Liver (tissue), 9 donors: ENCODE results near the gene IQCH. TPM values are rescaled to one million over a fixed set of nuclear protein-coding genes. Genes with fewer than 3 reads are reported as not detected.

ENCODE experiments used
- DNase-seq: peaks from one replicate; pipeline ENCODE4 v3.0.0-alpha.2; 2017; ENCODE audit warnings: low spot score
- H3K27ac ChIP-seq, 2 donors: one replicate each; pipeline ENCODE4 v1.7.0; 2013; ENCODE audit warnings: inconsistent platforms in 2 of 2, low read length in 2 of 2, control low read depth in 1 of 2, low read depth in 1 of 2, mild to moderate bottlenecking in 1 of 2
- H3K27me3 ChIP-seq, 4 donors: one replicate each; pipeline versions ENCODE4 v1.6.1 to v1.7.0; 2013; ENCODE audit warnings: low read length in 3 of 4, inconsistent platforms in 1 of 4, mild to moderate bottlenecking in 1 of 4, moderate library complexity in 1 of 4; ENCODE audit not compliant: control insufficient read depth in 4 of 4, insufficient read depth in 4 of 4
- H3K36me3 ChIP-seq, 4 donors: one replicate each; pipeline versions ENCODE4 v1.6.1 to v1.7.0; 2013; ENCODE audit warnings: low read length in 3 of 4, mild to moderate bottlenecking in 3 of 4, low read depth in 1 of 4, moderate library complexity in 1 of 4; ENCODE audit not compliant: control insufficient read depth in 4 of 4, insufficient read depth in 3 of 4
- H3K4me1 ChIP-seq, 4 donors: one replicate each; pipeline versions ENCODE4 v1.6.1 to v1.7.0; 2013; ENCODE audit warnings: low read length in 3 of 4, mild to moderate bottlenecking in 3 of 4, moderate library complexity in 1 of 4; ENCODE audit not compliant: control insufficient read depth in 4 of 4, insufficient read depth in 4 of 4
- H3K4me3 ChIP-seq, 3 donors: one replicate each; pipeline versions ENCODE4 v1.6.1 to v1.7.0; 2013; ENCODE audit warnings: low read length in 3 of 3, control low read depth in 1 of 3, low read depth in 1 of 3, mild to moderate bottlenecking in 1 of 3
- H3K9ac ChIP-seq, 2 donors: one replicate each; pipeline ENCODE4 v1.7.0; 2013; ENCODE audit warnings: low read length in 2 of 2, mild to moderate bottlenecking in 2 of 2, moderate library complexity in 2 of 2, control low read depth in 1 of 2, low read depth in 1 of 2
- H3K9me3 ChIP-seq, 4 donors: one replicate each; pipeline versions ENCODE4 v1.6.1 to v1.7.0; 2013; ENCODE audit warnings: low read length in 3 of 4; ENCODE audit not compliant: control insufficient read depth in 4 of 4
- ATF3 ChIP-seq: IDR thresholded peaks from 2 replicates; pipeline ENCODE4 v1.6.1; 2016; ENCODE audit warnings: antibody characterized with exemption
- FOXA1 ChIP-seq: IDR thresholded peaks from 2 replicates; pipeline ENCODE4 v1.6.1; 2016; ENCODE audit warnings: antibody characterized with exemption
- FOXA2 ChIP-seq: IDR thresholded peaks from 2 replicates; pipeline ENCODE4 v1.6.1; 2016; ENCODE audit warnings: antibody characterized with exemption
- GABPA ChIP-seq, 2 donors: IDR thresholded peaks in 1 of 2; conservative IDR thresholded peaks in 1 of 2; 2 replicates each; pipeline ENCODE4 v1.6.1; 2016; ENCODE audit warnings: antibody characterized with exemption in 2 of 2, mild to moderate bottlenecking in 1 of 2, moderate library complexity in 1 of 2
- HNF4G ChIP-seq: IDR thresholded peaks from 2 replicates; pipeline ENCODE4 v1.6.1; 2016; ENCODE audit warnings: antibody characterized with exemption
- MAX ChIP-seq: IDR thresholded peaks from 2 replicates; pipeline ENCODE4 v1.6.1; 2016; ENCODE audit warnings: antibody characterized with exemption
- REST ChIP-seq: IDR thresholded peaks from 2 replicates; pipeline ENCODE4 v1.6.1; 2016; ENCODE audit warnings: antibody characterized with exemption, mild to moderate bottlenecking
- RXRA ChIP-seq, 2 donors: IDR thresholded peaks; 2 replicates each; pipeline ENCODE4 v1.6.1; 2017 to 2018; ENCODE audit warnings: antibody characterized with exemption in 2 of 2, mild to moderate bottlenecking in 1 of 2
- SP1 ChIP-seq: IDR thresholded peaks from 2 replicates; pipeline ENCODE4 v1.6.1; 2018; ENCODE audit warnings: antibody characterized with exemption, mild to moderate bottlenecking
- TAF1 ChIP-seq: conservative IDR thresholded peaks from 2 replicates; pipeline ENCODE4 v1.6.1; 2016; ENCODE audit warnings: antibody characterized with exemption, mild to moderate bottlenecking
- YY1 ChIP-seq: IDR thresholded peaks from 2 replicates; pipeline ENCODE4 v1.6.1; 2016; ENCODE audit warnings: antibody characterized with exemption, mild to moderate bottlenecking
- ZBTB33 ChIP-seq: IDR thresholded peaks from 2 replicates; pipeline ENCODE4 v1.6.1; 2016; ENCODE audit warnings: antibody characterized with exemption
- WGBS: extraction: QIAGEN DNeasy Blood & Tissue Kit; methylation state at CpG from one replicate; pipeline ENCODE4 v1.1.7; 2013; 5-methylcytosine and 5-hydroxymethylcytosine counted together
- polyA plus RNA-seq, 2 donors: library from polyadenylated mRNA; stranded (reverse) in 1 of 2; unstranded in 1 of 2; fragments of 200-250 nt in 1 of 2; fragments of >200 nt in 1 of 2; fragmentation: Nextera tagmentation in 1 of 2; extraction: Ambion mirVana in 1 of 2; gene quantifications; one replicate each; pipeline versions ENCODE4 v1.2.1 to v1.2.3, GENCODE V29; 2013 to 2015
- total RNA-seq, 2 donors: library from RNA; depleted of rRNA; stranded (reverse); fragments of >200 nt; gene quantifications; one replicate each; pipeline ENCODE4 v1.2.3, GENCODE V29; 2014
- TF ChIP-seq, protein P1 (sequence below): fragments of 150-350 bp; IDR thresholded peaks from 2 replicates; pipeline ENCODE4 v1.5.1; 2017; ENCODE audit warnings: improper control_type of control experiment, low read depth, low read length; ENCODE audit not compliant: missing input control
- donor health status: healthy.
- donor health status: healthy.
- donor health status: healthy.
- donor health status: healthy.
- donor health status: healthy.

IQCH gene
- total and polyA plus RNA-seq, 4 donors, result 0.23 to 1.6 (median 0.86) TPM

DNA sequence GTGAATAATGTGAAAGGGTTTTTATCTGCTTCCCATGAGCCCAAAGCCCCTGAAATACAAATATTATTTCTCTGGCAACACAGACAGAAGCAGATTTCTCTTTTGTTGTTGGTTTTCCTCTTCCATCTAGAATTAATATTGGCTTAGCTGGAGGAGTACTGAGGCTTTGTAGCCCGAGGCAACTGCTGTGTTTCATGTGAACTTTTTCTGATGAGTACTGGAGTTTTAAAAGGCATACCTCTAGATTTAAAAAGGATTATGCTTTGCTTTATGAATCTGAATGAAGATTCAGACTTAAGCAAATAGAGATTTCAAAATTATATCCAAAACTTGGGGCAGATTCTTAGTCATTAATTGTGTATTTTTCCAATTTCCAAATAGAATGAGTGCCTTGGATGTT, 50.9 kb downstream of the IQCH start:
- Histone ChIP-seq H3K36me3 (no peaks in the 10 kb centered on the region), H3K4me3 (no peak overlapping the region), H3K9ac (no peak overlapping the region), H3K9me3 (no peaks in the 10 kb centered on the region), H3K4me1 (no peaks in the 10 kb centered on the region), H3K27ac (no peak overlapping the region), H3K27me3 (no peaks in the 10 kb centered on the region)
- TF ChIP-seq GABPA (IDR thresholded peaks at IDR 0.05 in 1 of 2, conservative IDR thresholded peaks at IDR 0.05 in 1 of 2) (no peak), MAX (no peak), REST (no peak), ZBTB33 (no peak), YY1 (no peak), TAF1 (no peak)
- DNase-seq, result no peak
- WGBS, result 35% methylated on average over 1 of the region's 1 CpG

GRCh38 chr15:67307156-67307555, 52.6 kb downstream of the IQCH start:
- WGBS, result 85% methylated on average over 1 of the region's 1 CpG
- Histone ChIP-seq H3K27ac (no peak overlapping the region), H3K9ac (no peak overlapping the region), H3K27me3 (no peaks in the 10 kb centered on the region), H3K4me1 (no peaks in the 10 kb centered on the region), H3K4me3 (no peak overlapping the region), H3K36me3 (no peaks in the 10 kb centered on the region), H3K9me3 (no peaks in the 10 kb centered on the region)
- TF ChIP-seq FOXA2, result no peak
- TF ChIP-seq HNF4G, result no peak
- TF ChIP-seq MAX, result no peak
- TF ChIP-seq ATF3, result no peak
- no peak for TF ChIP-seq FOXA1
- TF ChIP-seq, protein P1, sequence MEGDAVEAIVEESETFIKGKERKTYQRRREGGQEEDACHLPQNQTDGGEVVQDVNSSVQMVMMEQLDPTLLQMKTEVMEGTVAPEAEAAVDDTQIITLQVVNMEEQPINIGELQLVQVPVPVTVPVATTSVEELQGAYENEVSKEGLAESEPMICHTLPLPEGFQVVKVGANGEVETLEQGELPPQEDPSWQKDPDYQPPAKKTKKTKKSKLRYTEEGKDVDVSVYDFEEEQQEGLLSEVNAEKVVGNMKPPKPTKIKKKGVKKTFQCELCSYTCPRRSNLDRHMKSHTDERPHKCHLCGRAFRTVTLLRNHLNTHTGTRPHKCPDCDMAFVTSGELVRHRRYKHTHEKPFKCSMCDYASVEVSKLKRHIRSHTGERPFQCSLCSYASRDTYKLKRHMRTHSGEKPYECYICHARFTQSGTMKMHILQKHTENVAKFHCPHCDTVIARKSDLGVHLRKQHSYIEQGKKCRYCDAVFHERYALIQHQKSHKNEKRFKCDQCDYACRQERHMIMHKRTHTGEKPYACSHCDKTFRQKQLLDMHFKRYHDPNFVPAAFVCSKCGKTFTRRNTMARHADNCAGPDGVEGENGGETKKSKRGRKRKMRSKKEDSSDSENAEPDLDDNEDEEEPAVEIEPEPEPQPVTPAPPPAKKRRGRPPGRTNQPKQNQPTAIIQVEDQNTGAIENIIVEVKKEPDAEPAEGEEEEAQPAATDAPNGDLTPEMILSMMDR, result no peak
- TF ChIP-seq GABPA (IDR thresholded peaks at IDR 0.05 in 1 of 2, conservative IDR thresholded peaks at IDR 0.05 in 1 of 2), result no peak
- TF ChIP-seq SP1, result no peak
- no peak for TF ChIP-seq YY1
- TF ChIP-seq TAF1, result no peak
- TF ChIP-seq RXRA (IDR thresholded peaks at IDR 0.05), result no peak
- no peak for DNase-seq
